HG03139 (cell line): ENCODE data around the gene GTF2IRD1.
"Not testable (repeated sequence)": the region's sequence is repeated elsewhere in the genome, so short reads cannot be mapped to it uniquely, and the experiment has no call there.

Experiments
- ATAC-seq: cut with Tn5 transposase; IDR thresholded peaks from one replicate; pipeline ENCODE4 v1.9.1; 2021; ENCODE audit not compliant: unreplicated experiment

Gene GTF2IRD1

DNA sequence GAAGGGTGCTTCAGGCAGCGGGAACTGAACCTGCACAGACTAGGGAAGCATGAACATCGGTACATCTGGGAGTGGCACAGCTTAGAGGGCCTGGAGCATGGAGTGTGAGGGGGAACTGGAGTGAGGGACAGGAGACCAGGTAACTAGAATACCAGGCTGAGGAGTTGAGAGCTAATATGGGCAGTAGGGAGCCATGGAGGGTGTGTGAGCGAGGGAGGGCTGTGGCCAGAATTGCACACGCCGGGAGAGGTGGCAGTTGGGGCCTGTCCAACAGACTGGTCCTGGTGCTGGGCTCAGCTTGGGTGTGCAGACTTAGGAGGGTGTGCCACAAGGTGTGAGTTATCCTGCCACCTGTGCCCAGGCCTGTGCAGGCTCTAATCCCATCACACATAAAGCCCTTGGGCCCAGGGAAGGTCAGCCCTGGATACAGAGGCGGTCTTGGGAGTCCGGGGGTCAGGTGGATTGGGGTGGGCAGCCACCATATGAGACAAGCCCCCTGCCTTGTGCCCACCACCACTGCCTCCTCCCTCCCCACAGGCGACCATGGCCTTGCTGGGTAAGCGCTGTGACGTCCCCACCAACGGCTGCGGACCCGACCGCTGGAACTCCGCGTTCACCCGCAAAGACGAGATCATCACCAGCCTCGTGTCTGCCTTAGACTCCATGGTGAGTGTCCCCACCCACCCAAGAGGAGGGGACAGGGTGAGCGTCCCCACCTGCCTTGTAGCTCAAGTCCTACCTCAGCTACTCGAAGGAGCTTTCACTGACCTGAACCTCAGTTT lies 54.0 kb downstream of the GTF2IRD1 start:
- ATAC-seq: no peak

GRCh38 chr7:74509453-74509852 lies 55.7 kb downstream of the GTF2IRD1 start:
- ATAC-seq: not testable (repeated sequence)

- ATAC-seq: no peak
These were observed 57.6 kb downstream of the GTF2IRD1 start for GRCh38 chr7:74511345-74511744.

- ATAC-seq: no peak
These were observed 59.1 kb downstream of the GTF2IRD1 start for GRCh38 chr7:74512762-74513161.

GRCh38 chr7:74514131-74514591 lies 60.5 kb downstream of the GTF2IRD1 start:
- ATAC-seq: no peak

DNA sequence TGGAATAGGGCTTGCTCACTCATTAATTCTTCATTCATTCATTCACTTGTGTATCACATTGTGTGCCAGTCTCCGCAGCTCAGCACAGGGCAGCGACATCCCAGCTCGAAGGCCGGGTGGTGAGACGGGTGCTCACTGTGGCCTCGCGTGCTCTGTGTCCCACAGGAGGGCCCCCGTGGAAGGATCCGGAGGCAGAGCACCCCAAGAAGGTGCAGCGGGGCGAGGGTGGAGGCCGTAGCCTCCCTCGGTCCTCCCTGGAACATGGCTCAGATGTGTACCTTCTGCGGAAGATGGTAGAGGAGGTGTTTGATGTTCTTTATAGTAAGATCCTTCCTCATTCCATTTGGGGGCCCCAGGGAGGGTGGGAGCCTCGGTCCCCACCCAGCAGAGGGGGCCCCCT lies 61.6 kb downstream of the GTF2IRD1 start:
- ATAC-seq: no peak

GRCh38 chr7:74516214-74516613 lies 62.5 kb downstream of the GTF2IRD1 start:
- no peak for ATAC-seq

GRCh38 chr7:74518041-74518440 lies 64.3 kb downstream of the GTF2IRD1 start:
- no peak for ATAC-seq

GRCh38 chr7:74518654-74519053 lies 64.9 kb downstream of the GTF2IRD1 start:
- ATAC-seq: no peak

DNA sequence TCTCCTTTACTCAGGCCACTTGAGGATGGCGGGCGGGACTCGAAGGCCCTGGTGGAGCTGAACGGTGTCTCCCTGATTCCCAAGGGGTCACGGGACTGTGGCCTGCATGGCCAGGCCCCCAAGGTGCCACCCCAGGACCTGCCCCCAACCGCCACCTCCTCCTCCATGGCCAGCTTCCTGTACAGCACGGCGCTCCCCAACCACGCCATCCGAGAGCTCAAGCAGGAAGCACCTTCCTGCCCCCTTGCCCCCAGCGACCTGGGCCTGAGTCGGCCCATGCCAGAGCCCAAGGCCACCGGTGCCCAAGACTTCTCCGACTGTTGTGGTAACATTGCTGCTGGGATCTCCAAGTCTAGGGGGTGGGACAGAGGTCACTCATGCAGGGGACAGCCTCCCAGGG lies 65.7 kb downstream of the GTF2IRD1 start:
- ATAC-seq: no peak

DNA sequence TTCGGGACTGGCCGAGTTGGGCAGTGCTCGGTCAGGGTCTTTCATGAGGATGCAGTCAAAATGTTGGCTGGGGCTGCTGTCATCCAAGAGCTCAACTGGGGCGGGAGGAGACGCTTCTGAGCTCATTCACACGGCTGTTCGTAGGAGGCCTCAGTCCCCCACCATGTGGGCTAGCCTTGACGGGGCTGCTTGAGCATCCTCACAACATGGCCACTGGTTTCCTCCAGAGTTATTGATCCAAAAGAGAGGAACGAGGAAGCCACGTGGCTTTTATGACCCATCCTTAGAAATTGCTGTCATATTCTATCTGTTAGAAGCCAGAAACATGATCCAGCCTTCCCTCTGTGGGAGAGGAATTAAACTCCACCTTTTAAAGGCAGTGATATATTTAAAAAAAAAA lies 68.1 kb downstream of the GTF2IRD1 start:
- no peak for ATAC-seq

- ATAC-seq: no peak
These were observed 68.7 kb downstream of the GTF2IRD1 start for GRCh38 chr7:74522281-74522905.

DNA sequence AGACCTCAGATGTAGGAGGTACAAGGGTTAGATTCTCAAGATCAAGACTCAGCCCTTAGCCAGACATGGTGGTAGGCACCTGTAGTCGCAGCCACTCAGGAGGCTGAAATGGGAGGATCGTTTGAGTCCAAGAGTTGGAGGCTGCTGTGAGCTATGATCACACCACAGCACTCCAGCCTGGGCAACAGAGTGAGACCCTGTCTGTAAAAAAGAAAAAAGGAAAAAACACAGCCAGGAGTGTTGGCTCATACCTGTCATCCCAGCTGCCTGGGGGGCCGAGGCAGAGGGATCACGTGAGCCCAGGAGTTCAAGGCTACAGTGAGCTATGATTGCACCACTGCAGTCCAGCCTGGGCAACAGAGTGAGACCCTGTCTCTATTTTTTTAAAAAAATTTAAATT lies 69.3 kb downstream of the GTF2IRD1 start:
- no peak for ATAC-seq

DNA sequence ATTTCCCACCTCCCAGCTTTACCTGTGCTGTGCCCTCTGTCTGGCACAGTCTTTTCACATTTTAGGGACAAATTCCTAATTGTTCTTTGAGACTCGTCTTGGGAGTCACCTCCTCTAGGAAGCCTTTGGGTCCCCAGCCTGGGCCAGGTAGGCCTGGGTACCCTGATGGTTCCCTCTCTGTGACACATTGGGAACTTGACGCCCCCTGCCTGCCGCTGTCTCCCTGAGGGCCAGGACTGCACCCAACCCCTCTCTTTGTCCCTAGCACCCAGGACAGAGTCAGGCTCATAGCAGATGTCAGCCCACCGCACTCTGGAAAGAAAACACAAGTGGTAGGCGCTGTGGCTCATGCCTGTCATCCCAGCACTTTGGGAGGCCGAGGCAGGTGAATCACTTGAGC lies 71.4 kb downstream of the GTF2IRD1 start:
- no peak for ATAC-seq

DNA sequence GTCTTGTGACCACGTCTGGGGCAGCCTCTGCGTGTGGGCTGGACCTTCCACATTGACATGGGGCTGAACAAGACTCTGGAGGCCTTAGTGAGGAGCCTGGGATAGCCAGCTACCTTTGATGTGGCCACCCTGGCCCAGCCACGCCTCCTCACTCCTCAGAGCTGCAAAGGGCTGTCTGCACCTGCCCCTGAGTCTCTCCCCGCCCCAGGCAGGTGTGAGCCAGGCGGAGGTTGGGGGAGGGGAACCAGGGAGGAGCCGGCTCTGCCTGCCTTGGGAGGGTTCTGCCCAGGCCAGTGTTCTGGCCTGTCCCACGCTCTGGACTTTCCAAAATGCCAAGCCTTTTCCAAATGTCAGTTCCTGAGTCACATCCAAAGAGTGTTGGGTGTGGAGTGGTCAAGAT lies 72.2 kb downstream of the GTF2IRD1 start:
- no peak for ATAC-seq

DNA sequence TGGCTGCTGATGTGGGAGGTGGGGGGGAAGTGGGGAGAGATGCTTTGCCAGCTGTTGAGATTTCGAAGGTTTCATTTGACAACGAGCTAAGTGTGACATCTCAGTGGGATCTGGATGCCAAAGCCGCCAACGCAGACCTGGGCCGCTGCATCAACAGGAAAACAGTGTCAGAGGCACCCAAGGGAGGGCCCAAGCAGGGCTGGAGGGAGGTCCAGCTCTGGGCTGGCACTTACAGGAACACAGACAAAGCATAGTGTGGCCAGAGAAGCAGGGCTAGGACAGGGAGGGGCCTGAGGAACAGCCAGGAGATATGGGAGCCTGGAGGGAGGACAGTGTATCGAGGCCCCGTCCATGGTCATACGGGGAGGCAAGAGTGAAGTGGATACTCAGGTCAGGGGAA lies 73.1 kb downstream of the GTF2IRD1 start:
- ATAC-seq: no peak

GRCh38 chr7:74527842-74528241 lies 74.1 kb downstream of the GTF2IRD1 start:
- no peak for ATAC-seq

DNA sequence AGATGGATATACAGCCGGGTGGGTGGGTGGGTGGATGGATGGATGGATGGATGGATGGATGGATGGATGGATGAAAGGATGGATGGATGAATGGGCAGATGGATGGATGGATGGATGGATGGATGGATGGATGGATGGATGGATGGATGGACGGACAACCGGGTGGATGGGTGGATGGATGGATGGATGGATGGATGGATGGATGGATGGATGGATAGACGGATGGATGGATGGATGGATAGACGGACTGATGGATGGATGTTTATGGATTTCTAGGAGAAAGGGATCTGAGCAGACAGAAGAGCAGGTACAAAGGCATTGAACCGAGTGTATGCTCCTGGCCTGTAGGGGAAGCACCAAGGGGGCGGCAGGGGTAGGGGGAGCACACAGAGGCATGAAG lies 75.1 kb downstream of the GTF2IRD1 start:
- not testable (repeated sequence) for ATAC-seq

- ATAC-seq: no peak
These were observed 82.2 kb downstream of the GTF2IRD1 start for GRCh38 chr7:74535951-74536356.

DNA sequence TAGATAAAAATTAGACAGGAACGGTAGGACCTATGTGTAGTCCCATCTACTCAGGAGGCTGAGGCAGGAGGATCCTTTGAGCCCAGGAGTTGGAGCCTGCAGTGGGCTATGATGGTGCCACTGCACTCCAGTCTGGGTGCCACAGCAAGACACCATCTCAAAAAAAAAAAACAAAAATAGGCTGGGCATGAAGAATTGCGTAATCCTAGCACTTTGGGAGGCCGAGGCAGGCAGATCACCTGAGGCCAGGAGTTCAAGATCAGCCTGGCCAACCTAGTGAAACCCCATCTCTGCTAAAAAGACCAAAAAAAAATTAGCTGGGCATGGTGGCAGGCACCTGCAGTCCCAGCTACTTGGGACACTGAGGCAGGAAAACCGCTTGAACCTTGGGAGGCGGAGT lies 88.2 kb downstream of the GTF2IRD1 start:
- not testable (repeated sequence) for ATAC-seq

GRCh38 chr7:74542558-74543117 lies 88.9 kb downstream of the GTF2IRD1 start:
- ATAC-seq: no peak
